HCT116 (cell line): ENCODE results near the gene CDC14B. TPM values are rescaled to one million over a fixed set of nuclear protein-coding genes. Genes with fewer than 3 reads are reported as not detected.

Experiments used
- ATAC-seq: fragments of 200-7000 bp; cut with Tn5 transposase; 2 replicates; pipeline ENCODE4 v1.9.1; 2020; ENCODE audit warnings: mild to moderate bottlenecking, moderate library complexity
- BruUV-seq: library from RNA; stranded (reverse); fragments of 400-500 nt; replicated peaks from 2 replicates; lab custom pipeline; 2021; lab: Mats Ljungman, UMichigan
- CTCF ChIA-PET: fragments of 300-600 bp; sonication (Branson Sonifier 250); formaldehyde crosslinking; loops from one replicate; lab custom pipeline; 2021; ENCODE audit warnings: antibody characterized with exemption; lab: Charles Lee
- POLR2A ChIA-PET: fragments of 300-600, 350-600 bp; sonication (Branson Sonifier 250); formaldehyde crosslinking; loops from one replicate; lab custom pipeline; 2021; ENCODE audit warnings: antibody characterized with exemption; lab: Charles Lee
- RAD21 ChIA-PET, 2 experiments: fragments of 300-600 bp; sonication (Branson Sonifier 250); formaldehyde crosslinking; loops; one replicate each; lab custom pipeline; 2023; ENCODE audit warnings: low total read pairs in 2 of 2; ENCODE audit not compliant: uncharacterized antibody in 2 of 2, unreplicated experiment in 2 of 2, low non-redundant PET in 1 of 2; lab: Charles Lee
- DNase-seq: peaks from one replicate; pipeline ENCODE4 v3.0.0-alpha.2; 2010; ENCODE audit warnings: low read depth, low spot score
- H2AFZ ChIP-seq: fragments of 200-600 bp; shearing (Covaris generic), sonication (generic); 2 replicates; pipeline ENCODE4 v1.6.1; 2017; ENCODE audit warnings: low read depth, mixed run types, mixed read lengths, antibody characterized with exemption, low read length; ENCODE audit not compliant: poor library complexity, severe bottlenecking
- H3K27ac ChIP-seq: 2 replicates; pipeline ENCODE4 v1.5.1; 2012; ENCODE audit warnings: low read depth, low read length
- H3K27me3 ChIP-seq: fragments of 200-600 bp; sonication (generic); 2 replicates; pipeline ENCODE4 v1.6.1; 2016; ENCODE audit warnings: mixed run types, low read length, mixed read lengths; ENCODE audit not compliant: insufficient read depth
- H3K36me3 ChIP-seq, 2 experiments: fragments of 200-500 bp in 1 of 2; fragments of 200-600 bp in 1 of 2; sonication (Bioruptor generic) in 1 of 2; sonication (generic) in 1 of 2; 2 replicates each; pipeline versions ENCODE4 v1.5.1 to v1.6.1; 2014 to 2016; ENCODE audit warnings: low read length in 2 of 2, inconsistent platforms in 1 of 2, mixed read lengths in 1 of 2, mixed run types in 1 of 2; ENCODE audit not compliant: insufficient read depth in 2 of 2, control insufficient read depth in 1 of 2
- H3K4me1 ChIP-seq, 2 experiments: fragments of 200-600 bp in 1 of 2; sonication (generic) in 1 of 2; 2 replicates each; pipeline versions ENCODE4 v1.5.1 to v1.6.1; 2012 to 2017; ENCODE audit warnings: low read length in 2 of 2, inconsistent platforms in 1 of 2, mild to moderate bottlenecking in 1 of 2, mixed read lengths in 1 of 2, mixed run types in 1 of 2, moderate library complexity in 1 of 2; ENCODE audit not compliant: insufficient read depth in 2 of 2, control insufficient read depth in 1 of 2
- H3K4me2 ChIP-seq: fragments of 200-600 bp; sonication (generic); 2 replicates; pipeline ENCODE4 v1.6.1; 2017; ENCODE audit warnings: mixed run types, low read length, mixed read lengths
- H3K4me3 ChIP-seq, 2 experiments: fragments of 200-600 bp in 1 of 2; sonication (generic) in 1 of 2; replicated peaks in 1 of 2; 2 replicates each; pipeline ENCODE4 v1.5.1; 2011 to 2016; ENCODE audit warnings: low read length in 2 of 2, control low read depth in 1 of 2, low read depth in 1 of 2, mild to moderate bottlenecking in 1 of 2, mixed read lengths in 1 of 2, mixed run types in 1 of 2
- H3K79me2 ChIP-seq: fragments of 200-600 bp; sonication (generic); 2 replicates; pipeline ENCODE4 v1.6.1; 2017; ENCODE audit warnings: mild to moderate bottlenecking, mixed run types, low read length, moderate library complexity, mixed read lengths; ENCODE audit not compliant: insufficient read depth
- H3K9ac ChIP-seq: fragments of 200-600 bp; sonication (generic); 2 replicates; pipeline ENCODE4 v1.6.1; 2016; ENCODE audit warnings: low read length, mixed read lengths
- H3K9me2 ChIP-seq: fragments of 200-600 bp; sonication (generic), shearing (Covaris generic); 2 replicates; pipeline ENCODE4 v1.6.1; 2017; ENCODE audit warnings: mixed run types, mild to moderate bottlenecking, moderate library complexity; ENCODE audit not compliant: insufficient read depth
- H3K9me3 ChIP-seq, 2 experiments: fragments of 200-500 bp in 1 of 2; fragments of 200-600 bp in 1 of 2; sonication (Bioruptor generic) in 1 of 2; sonication (generic) in 1 of 2; 2 replicates each; pipeline ENCODE4 v1.6.1; 2014 to 2017; ENCODE audit warnings: low read length in 2 of 2, mixed read lengths in 2 of 2, inconsistent platforms in 1 of 2, low read depth in 1 of 2, mild to moderate bottlenecking in 1 of 2, mixed run types in 1 of 2, moderate library complexity in 1 of 2; ENCODE audit not compliant: control insufficient read depth in 1 of 2, insufficient read depth in 1 of 2
- H4K20me1 ChIP-seq: fragments of 200-600 bp; sonication (generic), shearing (Covaris generic); 2 replicates; pipeline ENCODE4 v1.6.1; 2017; ENCODE audit warnings: mixed run types, mild to moderate bottlenecking, moderate library complexity; ENCODE audit not compliant: insufficient read depth
- ATF3 ChIP-seq: IDR thresholded peaks from 2 replicates; pipeline ENCODE4 v1.6.1; 2012
- JUND ChIP-seq: IDR thresholded peaks from 2 replicates; pipeline ENCODE4 v1.6.1; 2012
- REST ChIP-seq: IDR thresholded peaks from 2 replicates; pipeline ENCODE4 v1.6.1; 2012; ENCODE audit warnings: low read depth
- SRF ChIP-seq: IDR thresholded peaks from 2 replicates; pipeline ENCODE4 v1.6.1; 2012; ENCODE audit warnings: low read depth
- TCF7L2 ChIP-seq: IDR thresholded peaks from 2 replicates; pipeline ENCODE4 v1.7.0; 2011; ENCODE audit warnings: borderline replicate concordance, inconsistent platforms; ENCODE audit not compliant: insufficient read depth, insufficient read length; ENCODE audit errors: extremely low read depth
- YY1 ChIP-seq: IDR thresholded peaks from 2 replicates; pipeline ENCODE4 v1.6.1; 2011; ENCODE audit warnings: low read length, low read depth, moderate library complexity, mild to moderate bottlenecking; ENCODE audit not compliant: insufficient replicate concordance; ENCODE audit errors: extremely low read depth
- ZBTB33 ChIP-seq: IDR thresholded peaks from 2 replicates; pipeline ENCODE4 v1.6.1; 2011; ENCODE audit warnings: mild to moderate bottlenecking, low read length, moderate library complexity; ENCODE audit not compliant: insufficient replicate concordance; ENCODE audit errors: extremely low read depth
- ZFX ChIP-seq: fragments of 450-650 bp; IDR thresholded peaks from 2 replicates; pipeline ENCODE4 v1.6.1; 2017
- intact Hi-C: fragments of 100-400 bp; cut with micrococcal nuclease; formaldehyde crosslinking; loops from 2 replicates; pipeline ENCODE4 v1.10.0; 2022
- total RNA-seq: library from RNA; stranded (reverse); gene quantifications from one replicate; pipeline ENCODE4 v1.2.1, GENCODE V29; 2021; ENCODE audit not compliant: unreplicated experiment
- TF ChIP-seq, protein P1 (sequence below): IDR thresholded peaks from 2 replicates; pipeline ENCODE4 v1.6.1; 2012

CDC14B gene
- total RNA-seq, 1 experiment from 2014 or later, result 21.6 TPM

- no peak for ATAC-seq
- no peak overlapping the region for H3K9ac ChIP-seq
- peaks cover 3 to 13% of the 10 kb centered on the region in 2 experiments; a peak in 3 of 4 replicates for H3K4me1 ChIP-seq
- H3K9me2 ChIP-seq, result no peaks in the 10 kb centered on the region
- no peak overlapping the region for H3K4me2 ChIP-seq
- ChIA-PET RAD21 (no interaction called here), CTCF (no interaction called here), POLR2A (no interaction called here)
- BruUV-seq, result no TSS peak
- no peak overlapping the region for H3K4me3 ChIP-seq
- H3K79me2 ChIP-seq, result no peaks in the 10 kb centered on the region
- DNase-seq, result no peak
- no peaks in the 10 kb centered on the region for H3K27me3 ChIP-seq
- TF ChIP-seq SRF (no peak), REST (no peak), YY1 (no peak), TCF7L2 (no peak), ATF3 (no peak), ZFX (no peak), ZBTB33 (no peak), JUND (no peak)
- TF ChIP-seq, protein P1, sequence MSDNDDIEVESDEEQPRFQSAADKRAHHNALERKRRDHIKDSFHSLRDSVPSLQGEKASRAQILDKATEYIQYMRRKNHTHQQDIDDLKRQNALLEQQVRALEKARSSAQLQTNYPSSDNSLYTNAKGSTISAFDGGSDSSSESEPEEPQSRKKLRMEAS, result no peak
- no peaks in the 10 kb centered on the region for H4K20me1 ChIP-seq
- no peak overlapping the region for H3K27ac ChIP-seq
- H3K9me3 ChIP-seq, result no peaks in the 10 kb centered on the region
- H3K36me3 ChIP-seq, result no peaks in the 10 kb centered on the region
- intact Hi-C loops, result no loop called here
- H2AFZ ChIP-seq, result no peak overlapping the region
Observed at GRCh38 chr9:96660692-96661248, 41.1 kb upstream of the CDC14B start.
